Measurements from ENCODE around the gene PTX4.

DNA sequence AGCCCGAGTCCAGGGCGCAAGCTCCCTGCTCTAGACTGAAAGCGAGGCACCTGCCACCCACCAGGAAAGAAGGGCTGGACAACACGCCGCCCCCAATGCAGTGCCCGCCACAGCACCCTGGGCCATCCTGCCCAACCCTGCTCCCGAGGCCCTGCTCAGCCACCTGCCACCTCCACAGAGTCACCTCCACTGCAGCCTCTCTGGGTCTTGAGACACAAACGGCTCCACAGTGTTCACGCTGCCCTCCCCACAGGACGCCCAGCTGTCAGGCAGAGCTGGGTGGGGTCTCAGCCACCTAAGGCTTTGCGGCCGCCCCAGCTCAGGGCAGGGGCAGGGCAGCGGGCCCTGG, 23.2 kb downstream of the PTX4 start:
- TF ChIP-seq CREB1 (CRISPR knock-in tag; IDR thresholded peaks at IDR 0.05; ENCODE audit: low read depth) = no peak
- TF ChIP-seq, protein P1, sequence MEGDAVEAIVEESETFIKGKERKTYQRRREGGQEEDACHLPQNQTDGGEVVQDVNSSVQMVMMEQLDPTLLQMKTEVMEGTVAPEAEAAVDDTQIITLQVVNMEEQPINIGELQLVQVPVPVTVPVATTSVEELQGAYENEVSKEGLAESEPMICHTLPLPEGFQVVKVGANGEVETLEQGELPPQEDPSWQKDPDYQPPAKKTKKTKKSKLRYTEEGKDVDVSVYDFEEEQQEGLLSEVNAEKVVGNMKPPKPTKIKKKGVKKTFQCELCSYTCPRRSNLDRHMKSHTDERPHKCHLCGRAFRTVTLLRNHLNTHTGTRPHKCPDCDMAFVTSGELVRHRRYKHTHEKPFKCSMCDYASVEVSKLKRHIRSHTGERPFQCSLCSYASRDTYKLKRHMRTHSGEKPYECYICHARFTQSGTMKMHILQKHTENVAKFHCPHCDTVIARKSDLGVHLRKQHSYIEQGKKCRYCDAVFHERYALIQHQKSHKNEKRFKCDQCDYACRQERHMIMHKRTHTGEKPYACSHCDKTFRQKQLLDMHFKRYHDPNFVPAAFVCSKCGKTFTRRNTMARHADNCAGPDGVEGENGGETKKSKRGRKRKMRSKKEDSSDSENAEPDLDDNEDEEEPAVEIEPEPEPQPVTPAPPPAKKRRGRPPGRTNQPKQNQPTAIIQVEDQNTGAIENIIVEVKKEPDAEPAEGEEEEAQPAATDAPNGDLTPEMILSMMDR (conservative IDR thresholded peaks at IDR 0.05; ENCODE audit: low read depth in 2 of 2) = no peak
- no peak for TF ChIP-seq JUNB (IDR thresholded peaks at IDR 0.05; ENCODE audit: unreplicated experiment)
